Measurements from ENCODE around the gene SSX7.
"Not testable (repeated sequence)": the region's sequence is repeated elsewhere in the genome, so short reads cannot be mapped to it uniquely, and the experiment has no call there.

The SSX7 gene, protein sequence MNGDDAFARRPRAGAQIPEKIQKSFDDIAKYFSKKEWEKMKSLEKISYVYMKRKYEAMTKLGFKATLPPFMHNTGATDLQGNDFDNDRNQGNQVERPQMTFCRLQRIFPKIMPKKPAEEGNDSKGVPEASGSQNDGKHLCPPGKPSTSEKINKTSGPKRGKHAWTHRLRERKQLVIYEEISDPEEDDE

GRCh38 chrX:52654800-52655199 lies at the start of gene SSX7:
TSS of gene SSX7 (minus strand) at chrX:52654900. CDS start at chrX:52653472, 1,428 bp downstream.
- DNase-seq = not testable (repeated sequence)

DNA sequence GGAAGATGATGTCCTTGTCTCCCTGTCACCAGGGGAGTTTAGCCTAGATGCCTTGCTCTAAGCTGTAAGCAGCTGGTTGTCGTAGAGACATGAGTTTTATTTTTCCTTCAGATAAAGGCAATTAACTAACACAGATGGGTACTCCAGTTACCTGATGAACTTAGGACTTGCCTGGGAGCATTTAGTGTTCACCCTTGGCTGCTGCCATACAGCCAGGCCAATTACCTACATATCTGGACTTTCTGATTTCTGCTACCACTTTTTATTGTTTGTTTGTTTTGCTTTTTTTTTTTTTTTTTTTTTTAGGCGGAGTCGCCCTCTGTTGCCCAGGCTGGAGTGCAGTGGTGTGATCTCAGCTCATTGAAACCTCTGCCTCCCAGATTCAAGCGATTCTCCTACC lies 37.3 kb upstream of the SSX7 start:
- DNase-seq = not testable (repeated sequence)

GRCh38 chrX:52662218-52662617 lies 7.5 kb upstream of the SSX7 start:
- DNase-seq = not testable (repeated sequence)

DNA sequence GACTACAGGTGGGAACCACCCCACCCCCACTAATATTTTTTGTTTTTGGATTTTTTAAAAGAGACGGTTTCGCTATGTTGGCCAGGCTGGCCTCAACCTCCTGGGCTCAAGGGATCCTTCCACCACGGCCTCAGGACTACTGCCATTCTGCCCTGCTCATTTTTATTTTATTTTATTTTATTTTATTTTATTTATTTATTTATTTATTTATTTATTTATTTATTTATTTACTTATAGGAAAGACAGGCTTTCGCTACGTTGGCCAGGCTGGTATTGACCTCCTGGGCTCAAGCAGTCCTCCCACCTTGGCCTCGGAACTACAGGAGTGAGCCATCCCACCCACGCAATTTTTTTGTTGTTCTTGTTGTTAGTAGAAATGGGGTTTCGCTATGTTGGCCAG lies 775 bp upstream of the SSX7 start:
- not testable (repeated sequence) for DNase-seq

DNA sequence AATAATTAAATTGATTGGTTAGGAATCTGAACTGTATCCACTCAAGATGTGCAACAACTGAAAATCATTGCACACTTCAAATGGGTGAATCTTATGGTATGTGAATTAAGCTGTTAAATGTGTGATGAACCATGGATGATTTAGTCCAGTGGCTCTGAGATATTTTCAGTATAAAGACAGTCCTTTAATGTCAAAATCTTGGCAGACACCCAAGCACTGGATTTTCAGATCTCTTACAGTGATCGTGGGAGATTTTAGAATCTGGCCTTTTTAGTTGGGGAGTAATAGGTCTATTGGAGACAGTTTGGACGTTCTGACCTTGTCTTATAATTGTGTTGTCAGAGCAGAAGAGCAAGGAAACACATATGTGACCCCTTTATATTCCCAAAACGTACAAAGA lies 4.0 kb downstream of the SSX7 start:
- not testable (repeated sequence) for DNase-seq

GRCh38 chrX:52648956-52649355 lies 5.7 kb downstream of the SSX7 start:
- DNase-seq = not testable (repeated sequence)

DNA sequence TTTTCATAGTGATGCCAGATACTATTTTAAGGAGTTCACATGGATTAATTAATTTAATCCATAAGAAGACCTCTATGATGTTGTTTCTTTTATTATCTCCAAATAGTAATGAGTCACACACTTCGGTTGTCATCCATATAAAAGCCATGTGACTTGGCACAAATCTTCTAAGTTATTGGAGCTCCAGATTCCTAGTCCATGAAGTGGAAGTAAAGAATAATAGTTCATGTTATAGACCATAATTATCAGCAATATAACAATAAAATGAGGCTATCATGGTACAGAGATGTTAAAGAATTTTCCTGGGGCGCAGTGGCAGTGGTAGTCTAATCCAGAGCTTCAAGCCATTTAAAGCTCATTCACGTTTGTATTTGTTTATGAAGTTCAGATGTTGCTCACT lies 26.2 kb downstream of the SSX7 start:
- DNase-seq = not testable (repeated sequence)

- not testable (repeated sequence) for DNase-seq
These were observed 34.0 kb downstream of the SSX7 start for GRCh38 chrX:52620661-52621060.

DNA sequence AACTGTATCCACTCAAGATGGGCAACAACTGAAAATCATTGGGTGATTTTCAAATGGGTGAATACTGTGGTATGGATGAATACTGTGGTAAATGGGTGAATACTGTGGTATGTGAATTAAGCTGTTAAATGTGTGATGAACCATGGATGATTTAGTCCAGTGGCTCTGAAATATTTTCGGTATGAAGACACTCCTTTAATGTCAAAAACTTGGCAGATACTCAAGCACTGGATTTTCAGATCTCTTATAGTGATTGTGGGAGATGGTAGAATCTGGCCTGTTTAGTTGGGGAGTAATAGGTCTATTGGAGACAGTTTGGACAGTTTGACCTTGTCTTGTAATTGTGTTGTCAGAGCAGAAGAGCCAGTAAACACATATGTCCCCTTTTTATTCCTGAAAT lies 45.7 kb downstream of the SSX7 start:
- no peak for DNase-seq

DNA sequence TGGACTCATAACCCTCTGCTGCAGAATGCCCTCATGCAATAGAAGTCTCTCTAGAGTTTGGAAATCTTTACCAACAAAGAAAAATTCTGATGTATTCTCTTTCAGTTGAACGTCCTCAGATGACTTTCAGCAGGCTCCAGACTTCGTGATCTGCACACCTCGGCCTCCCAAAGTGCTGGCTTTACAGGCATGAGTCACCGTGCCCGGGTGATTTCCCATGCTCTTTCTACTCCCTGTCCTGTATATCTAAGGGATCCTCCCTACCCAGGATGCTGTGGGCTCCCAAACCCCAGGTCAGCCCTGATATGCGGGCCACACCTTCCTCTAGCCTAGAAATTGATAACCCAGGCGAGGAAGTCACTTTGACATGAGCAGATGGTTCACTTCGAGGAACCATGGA lies 51.5 kb downstream of the SSX7 start:
- not testable (repeated sequence) for DNase-seq

GRCh38 chrX:52598886-52599285 lies 55.8 kb downstream of the SSX7 start:
- DNase-seq = no peak

GRCh38 chrX:52594658-52595057 lies 60.0 kb downstream of the SSX7 start:
- no peak for DNase-seq
